Naive thymus-derived CD4-positive, alpha-beta T cell (primary cell): Measurements from ENCODE around the gene LRMDA. TPM values are rescaled to one million over a fixed set of nuclear protein-coding genes. Genes with fewer than 3 reads are reported as not detected.

ENCODE experiments used
- ATAC-seq: fragments of 150-1000 bp; cut with Tn5 transposase; 2 replicates; pipeline ENCODE4 v1.10.0; 2021; ENCODE audit warnings: mild to moderate bottlenecking, moderate library complexity
- CTCF ChIA-PET: fragments of 350-600 bp; sonication (Branson Sonifier 250); formaldehyde crosslinking; loops from one replicate; lab custom pipeline; 2021; ENCODE audit warnings: antibody characterized with exemption; lab: Charles Lee
- POLR2A ChIA-PET: fragments of 350-600 bp; sonication (Branson Sonifier 250); formaldehyde crosslinking; loops from one replicate; lab custom pipeline; 2021; ENCODE audit warnings: antibody characterized with exemption, inconsistent platforms; lab: Charles Lee
- DNase-seq, 9 donors: peaks; one replicate each; pipeline versions ENCODE4 v3.0.0 to v3.0.0-alpha.2; 2020 to 2022; ENCODE audit warnings: mixed read lengths in 1 of 9
- H3K27ac ChIP-seq: one replicate; pipeline ENCODE4 v1.7.0; 2013; ENCODE audit warnings: mild to moderate bottlenecking, low read depth, low read length, moderate library complexity
- H3K27me3 ChIP-seq, 2 donors: one replicate each; pipeline ENCODE4 v1.7.0; 2013; ENCODE audit warnings: low read length in 2 of 2, mild to moderate bottlenecking in 2 of 2, moderate library complexity in 2 of 2; ENCODE audit not compliant: control insufficient read depth in 2 of 2, insufficient read depth in 2 of 2
- H3K36me3 ChIP-seq, 3 experiments: 1 replicate in 2 of 3; 2 replicates in 1 of 3; pipeline ENCODE4 v1.7.0; 2013; ENCODE audit warnings: low read length in 3 of 3, mild to moderate bottlenecking in 3 of 3, moderate library complexity in 1 of 3; ENCODE audit not compliant: insufficient read depth in 3 of 3, control insufficient read depth in 2 of 3
- H3K4me1 ChIP-seq, 2 donors: one replicate each; pipeline ENCODE4 v1.7.0; 2013; ENCODE audit warnings: low read length in 2 of 2, mild to moderate bottlenecking in 2 of 2, moderate library complexity in 1 of 2; ENCODE audit not compliant: control insufficient read depth in 2 of 2, insufficient read depth in 2 of 2
- H3K4me3 ChIP-seq: 2 replicates; pipeline ENCODE4 v1.7.0; 2013; ENCODE audit warnings: mild to moderate bottlenecking, low read length
- H3K9me3 ChIP-seq, 3 experiments: 1 replicate in 2 of 3; 2 replicates in 1 of 3; pipeline ENCODE4 v1.7.0; 2013; ENCODE audit warnings: low read length in 3 of 3; ENCODE audit not compliant: control insufficient read depth in 2 of 3
- H3K27ac Mint-ChIP-seq, 9 donors: one replicate each; pipeline ENCODE4 v1.8.0; 2020 to 2022; ENCODE audit warnings: mixed read lengths in 9 of 9, mild to moderate bottlenecking in 8 of 9, moderate library complexity in 5 of 9, inconsistent platforms in 2 of 9
- H3K27me3 Mint-ChIP-seq, 5 donors: one replicate each; pipeline ENCODE4 v1.8.0; 2021 to 2022; ENCODE audit warnings: mixed read lengths in 5 of 5, mild to moderate bottlenecking in 1 of 5
- H3K36me3 Mint-ChIP-seq, 5 donors: one replicate each; pipeline ENCODE4 v1.8.0; 2020 to 2022; ENCODE audit warnings: mixed read lengths in 5 of 5, mild to moderate bottlenecking in 3 of 5, inconsistent platforms in 1 of 5
- H3K4me1 Mint-ChIP-seq, 7 donors: one replicate each; pipeline ENCODE4 v1.8.0; 2020 to 2022; ENCODE audit warnings: mixed read lengths in 7 of 7, mild to moderate bottlenecking in 3 of 7, inconsistent platforms in 1 of 7
- H3K4me3 Mint-ChIP-seq, 10 donors: one replicate each; pipeline ENCODE4 v1.8.0; 2020 to 2022; ENCODE audit warnings: mild to moderate bottlenecking in 10 of 10, mixed read lengths in 10 of 10, moderate library complexity in 6 of 10, inconsistent platforms in 2 of 10
- H3K9me3 Mint-ChIP-seq, 11 donors: one replicate each; pipeline ENCODE4 v1.8.0; 2020 to 2022; ENCODE audit warnings: mixed read lengths in 11 of 11, mild to moderate bottlenecking in 4 of 11, inconsistent platforms in 1 of 11, moderate library complexity in 1 of 11
- intact Hi-C, 2 donors: fragments of 100-400 bp; cut with micrococcal nuclease; formaldehyde crosslinking; loops; one replicate each; pipeline ENCODE4 v1.15.1; 2023
- polyA plus RNA-seq, 2 donors: library from polyadenylated mRNA; unstranded; fragments of 300-500 nt; fragmentation: Illumina TruSeq; gene quantifications; one replicate each; pipeline ENCODE4 v1.2.3, GENCODE V29; 2021
- total RNA-seq, 6 experiments: library from RNA in 5 of 6; stranded (reverse) in 5 of 6; gene quantifications; 1 replicate in 5 of 6; 2 replicates in 1 of 6; pipeline ENCODE4 v1.2.3 and lab custom pipeline; 2021 to 2026

The LRMDA gene
- total and polyA plus RNA-seq, 7 experiments from 2014 or later: 0.57 to 14.9 (median 3.0) TPM; not detected in 4

- DNase-seq: no peak
- Mint-ChIP-seq H3K4me1 (peaks cover 0 to 2% (median 0%) of the 10 kb centered on the region in 7 donors), H3K27ac (no peak overlapping the region), H3K9me3 (peaks cover 0 to 4% (median 0%) of the 10 kb centered on the region in 11 donors), H3K4me3 (no peak overlapping the region), H3K27me3 (peaks cover 16 to 52% (median 41%) of the 10 kb centered on the region in 5 donors), H3K36me3 (no peaks in the 10 kb centered on the region)
- H3K4me1 ChIP-seq: no peaks in the 10 kb centered on the region
- no peaks in the 10 kb centered on the region for H3K27me3 ChIP-seq
- no peaks in the 10 kb centered on the region for H3K9me3 ChIP-seq
- intact Hi-C loops: no loop called here
- no peak overlapping the region for H3K27ac ChIP-seq
- no peak for ATAC-seq
- POLR2A ChIA-PET: no interaction called here
- H3K4me3 ChIP-seq: no peak overlapping the region
- no peaks in the 10 kb centered on the region for H3K36me3 ChIP-seq
- CTCF ChIA-PET: no interaction called here
Measured at GRCh38 chr10:75709811-75710210, 278.4 kb downstream of the LRMDA start.

- no peak for ATAC-seq
- Histone ChIP-seq H3K4me3 (no peak overlapping the region), H3K9me3 (no peaks in the 10 kb centered on the region), H3K4me1 (no peaks in the 10 kb centered on the region), H3K36me3 (no peaks in the 10 kb centered on the region), H3K27me3 (no peaks in the 10 kb centered on the region), H3K27ac (no peak overlapping the region)
- Mint-ChIP-seq H3K27me3 (peaks cover 13 to 57% (median 36%) of the 10 kb centered on the region in 5 donors), H3K36me3 (no peaks in the 10 kb centered on the region), H3K27ac (no peak overlapping the region), H3K9me3 (peaks cover 0 to 2% (median 0%) of the 10 kb centered on the region in 11 donors), H3K4me3 (no peak overlapping the region), H3K4me1 (peaks cover 0 to 2% (median 0%) of the 10 kb centered on the region in 7 donors)
- ChIA-PET CTCF (no interaction called here), POLR2A (no interaction called here)
- DNase-seq: no peak
- intact Hi-C loops: no loop called here
Measured at GRCh38 chr10:75712242-75712880, 280.9 kb downstream of the LRMDA start.

- H3K4me1 Mint-ChIP-seq: no peaks in the 10 kb centered on the region
- H3K27me3 Mint-ChIP-seq: peaks cover 6 to 30% (median 26%) of the 10 kb centered on the region in 5 donors
- H3K9me3 Mint-ChIP-seq: peaks cover 0 to 2% (median 0%) of the 10 kb centered on the region in 11 donors
- no peak overlapping the region for H3K4me3 Mint-ChIP-seq
- Histone ChIP-seq H3K36me3 (no peaks in the 10 kb centered on the region), H3K27ac (no peak overlapping the region), H3K27me3 (no peaks in the 10 kb centered on the region), H3K4me1 (no peaks in the 10 kb centered on the region), H3K9me3 (no peaks in the 10 kb centered on the region), H3K4me3 (no peak overlapping the region)
- no peak for DNase-seq
- intact Hi-C loops: no loop called here
- CTCF ChIA-PET: no interaction called here
- no peak overlapping the region for H3K27ac Mint-ChIP-seq
- POLR2A ChIA-PET: no interaction called here
- no peaks in the 10 kb centered on the region for H3K36me3 Mint-ChIP-seq
- ATAC-seq: no peak
Measured at GRCh38 chr10:75716506-75716905, 285.1 kb downstream of the LRMDA start.

GRCh38 chr10:75717126-75717916 is 285.9 kb downstream of the LRMDA start:
- no peak overlapping the region for H3K4me3 Mint-ChIP-seq
- ChIA-PET POLR2A (no interaction called here), CTCF (no interaction called here)
- Histone ChIP-seq H3K9me3 (no peaks in the 10 kb centered on the region), H3K27ac (no peak overlapping the region), H3K36me3 (no peaks in the 10 kb centered on the region), H3K4me3 (no peak overlapping the region), H3K4me1 (no peaks in the 10 kb centered on the region), H3K27me3 (no peaks in the 10 kb centered on the region)
- H3K4me1 Mint-ChIP-seq: no peaks in the 10 kb centered on the region
- no peaks in the 10 kb centered on the region for H3K36me3 Mint-ChIP-seq
- DNase-seq (no peak), ATAC-seq (no peak)
- H3K27me3 Mint-ChIP-seq: peaks cover 6 to 25% (median 21%) of the 10 kb centered on the region in 5 donors
- H3K9me3 Mint-ChIP-seq: peaks cover 0 to 1% (median 0%) of the 10 kb centered on the region in 11 donors
- intact Hi-C loops: no loop called here
- H3K27ac Mint-ChIP-seq: no peak overlapping the region

- CTCF ChIA-PET: no interaction called here
- intact Hi-C loops: no loop called here
Measured at GRCh38 chr10:75718991-75719390, 287.6 kb downstream of the LRMDA start.

GRCh38 chr10:75720157-75720556 is 288.7 kb downstream of the LRMDA start:
- no peaks in the 10 kb centered on the region for H3K36me3 Mint-ChIP-seq
- intact Hi-C loops: no loop called here
- Histone ChIP-seq H3K36me3 (no peaks in the 10 kb centered on the region), H3K27ac (no peak overlapping the region), H3K4me3 (no peak overlapping the region), H3K27me3 (no peaks in the 10 kb centered on the region), H3K9me3 (no peaks in the 10 kb centered on the region), H3K4me1 (no peaks in the 10 kb centered on the region)
- H3K4me1 Mint-ChIP-seq: no peaks in the 10 kb centered on the region
- no peak for ATAC-seq
- DNase-seq: no peak
- no peak overlapping the region for H3K27ac Mint-ChIP-seq
- no peak overlapping the region for H3K4me3 Mint-ChIP-seq
- POLR2A ChIA-PET: no interaction called here
- CTCF ChIA-PET: no interaction called here
- peaks cover 0 to 6% (median 0%) of the 10 kb centered on the region in 11 donors for H3K9me3 Mint-ChIP-seq
- peaks cover 0 to 11% (median 4%) of the 10 kb centered on the region in 5 donors for H3K27me3 Mint-ChIP-seq

More at GRCh38 chr10:75718991-75719390, 287.6 kb downstream of the LRMDA start:
- no peaks in the 10 kb centered on the region for H3K36me3 Mint-ChIP-seq
- H3K27me3 Mint-ChIP-seq: peaks cover 0 to 18% (median 8%) of the 10 kb centered on the region in 5 donors
- H3K9me3 ChIP-seq: no peaks in the 10 kb centered on the region
- H3K9me3 Mint-ChIP-seq: peaks cover 0 to 6% (median 0%) of the 10 kb centered on the region in 11 donors
- H3K4me3 Mint-ChIP-seq: no peak overlapping the region
- H3K4me3 ChIP-seq: no peak overlapping the region
- no peaks in the 10 kb centered on the region for H3K36me3 ChIP-seq
- POLR2A ChIA-PET: no interaction called here
- no peaks in the 10 kb centered on the region for H3K27me3 ChIP-seq
- H3K4me1 ChIP-seq: no peaks in the 10 kb centered on the region
- H3K4me1 Mint-ChIP-seq: no peaks in the 10 kb centered on the region
- no peak overlapping the region for H3K27ac Mint-ChIP-seq
- ATAC-seq (no peak), DNase-seq (no peak)
- no peak overlapping the region for H3K27ac ChIP-seq
